GM12878 (cell line): ENCODE results near the gene PRR4. TPM values are rescaled to one million over a fixed set of nuclear protein-coding genes. Genes with fewer than 3 reads are reported as not detected.

ENCODE experiments used
- ATAC-seq: fragments of 200-7000 bp; cut with Tn5 transposase; 3 replicates; pipeline ENCODE4 v1.9.1; 2020; ENCODE audit warnings: mild to moderate bottlenecking, moderate library complexity
- BruUV-seq: library from RNA; stranded (reverse); fragments of 400-500 nt; replicated peaks from 2 replicates; lab custom pipeline; 2021; lab: Mats Ljungman, UMichigan
- CTCF ChIA-PET: fragments of 300-600 bp; sonication (Branson Sonifier 250); formaldehyde crosslinking; extraction: SDS; loops from one replicate; lab custom pipeline; 2021; ENCODE audit warnings: inconsistent platforms; lab: Yijun Ruan, JAX
- POLR2A ChIA-PET: fragments of 350-600 bp; formaldehyde crosslinking; extraction: SDS; loops from one replicate; lab custom pipeline; 2021; ENCODE audit warnings: inconsistent platforms; lab: Charles Lee
- RAD21 ChIA-PET: fragments of 300-600 bp; sonication (Branson Sonifier 250); formaldehyde crosslinking; loops from one replicate; lab custom pipeline; 2023; ENCODE audit warnings: antibody characterized with exemption; ENCODE audit not compliant: unreplicated experiment; lab: Charles Lee
- SMC1A ChIA-PET: fragments of 300-600 bp; sonication (Branson Sonifier 250); formaldehyde crosslinking; loops from one replicate; lab custom pipeline; 2023; ENCODE audit not compliant: unreplicated experiment, uncharacterized antibody; lab: Charles Lee
- DNase-seq: peaks from one replicate; pipeline ENCODE4 v3.0.0-alpha.2; 2011; ENCODE audit warnings: low read depth, low spot score
- FAIRE-seq: peaks from 3 replicates; lab custom pipeline; 2011; peaks lifted over from hg19 to GRCh38; lab: Jason Lieb, UNC
- H2AFZ ChIP-seq: 2 replicates; pipeline ENCODE4 v1.6.0; 2011; ENCODE audit warnings: low read depth, low read length, control low read depth; ENCODE audit not compliant: control insufficient read depth
- H3K27ac ChIP-seq: 2 replicates; pipeline ENCODE4 v1.5.1; 2011; ENCODE audit warnings: control low read depth; ENCODE audit not compliant: control insufficient read depth, insufficient read depth
- H3K27me3 ChIP-seq, 2 experiments: replicated peaks in 1 of 2; 2 replicates each; pipeline versions ENCODE4 v1.6.0 to v1.6.1; 2011; ENCODE audit warnings: low read length in 1 of 2; ENCODE audit not compliant: control insufficient read depth in 2 of 2, insufficient read depth in 2 of 2
- H3K36me3 ChIP-seq, 2 experiments: 2 replicates each; pipeline ENCODE4 v1.5.1; 2011; ENCODE audit warnings: low read length in 1 of 2; ENCODE audit not compliant: control insufficient read depth in 2 of 2, insufficient read depth in 2 of 2
- H3K4me1 ChIP-seq: 2 replicates; pipeline ENCODE4 v1.6.1; 2011; ENCODE audit warnings: mild to moderate bottlenecking, low read length, moderate library complexity, mixed read lengths; ENCODE audit not compliant: control insufficient read depth, insufficient read depth
- H3K4me2 ChIP-seq: 2 replicates; pipeline ENCODE4 v1.6.0; 2011; ENCODE audit warnings: control low read depth; ENCODE audit not compliant: control insufficient read depth, insufficient read depth
- H3K4me3 ChIP-seq: fragments of 200-600 bp; sonication (generic); 2 replicates; pipeline ENCODE4 v1.5.1; 2016
- H3K79me2 ChIP-seq: 2 replicates; pipeline ENCODE4 v1.6.0; 2011; ENCODE audit warnings: low read length; ENCODE audit not compliant: control insufficient read depth, insufficient read depth
- H3K9ac ChIP-seq: 2 replicates; pipeline ENCODE4 v1.8.0; 2011; ENCODE audit warnings: low read length, control low read depth, mixed read lengths; ENCODE audit not compliant: control insufficient read depth, insufficient read depth
- H3K9me3 ChIP-seq: replicated peaks from 3 replicates; pipeline ENCODE4 v1.5.1; 2011; ENCODE audit warnings: mild to moderate bottlenecking, low read length; ENCODE audit not compliant: control insufficient read depth, insufficient read depth
- H4K20me1 ChIP-seq: 2 replicates; pipeline ENCODE4 v1.6.0; 2011; ENCODE audit not compliant: control insufficient read depth, insufficient read depth
- CEBPB ChIP-seq, 2 experiments: fragments of 150-350 bp in 1 of 2; IDR thresholded peaks; 2 replicates each; pipeline ENCODE4 v1.6.1; 2012 to 2014; ENCODE audit warnings: low read depth in 2 of 2, low read length in 2 of 2, borderline replicate concordance in 1 of 2, inconsistent platforms in 1 of 2
- MTA2 ChIP-seq: fragments of 450-650 bp; IDR thresholded peaks from 2 replicates; pipeline ENCODE4 v1.6.1; 2016; ENCODE audit warnings: low read depth, mild to moderate bottlenecking, moderate library complexity
- RBBP5 ChIP-seq: fragments of 200-600 bp; sonication (generic); conservative IDR thresholded peaks from 2 replicates; pipeline ENCODE4 v1.6.1; 2016
- WGBS: methylation state at CpG from one replicate; pipeline ENCODE4 v1.1.6; 2016; ENCODE audit warnings: low lambda C conversion rate; ENCODE audit not compliant: insufficient replicate concordance, insufficient coverage; ENCODE audit errors: missing lambda C conversion rate; 5-methylcytosine and 5-hydroxymethylcytosine counted together
- in situ Hi-C: fragments of 300-500 bp; cut with MboI; formaldehyde crosslinking; loops from 9 replicates; pipeline ENCODE4 v1.14.3; 2018; ENCODE audit warnings: mixed read lengths
- intact Hi-C: fragments of 100-400 bp; cut with micrococcal nuclease; formaldehyde crosslinking; loops from one replicate; pipeline ENCODE4 v1.14.2; 2022; ENCODE audit not compliant: unreplicated experiment
- polyA plus RNA-seq, 11 experiments: library from polyadenylated mRNA; depleted of rRNA in 4 of 11; unstranded in 6 of 11; stranded (reverse) in 5 of 11; fragments of >200 nt; fragmentation: Nextera tagmentation in 4 of 11; fragmentation: Illumina TruSeq in 1 of 11; extraction: Ambion mirVana in 4 of 11; extraction: Trizol in 1 of 11; gene quantifications; 1 replicate in 1 of 11; 2 replicates in 10 of 11; pipeline versions ENCODE4 v1.2.1 to v1.2.3, GENCODE V29; 2011 to 2016; ENCODE audit warnings: inconsistent platforms in 2 of 11, missing spikeins in 2 of 11, low read depth in 1 of 11
- total RNA-seq, 4 experiments: library from RNA; depleted of rRNA in 3 of 4; stranded (reverse); fragments of >200 nt in 3 of 4; fragmentation: Illumina TruSeq in 1 of 4; extraction: Trizol in 1 of 4; gene quantifications; 2 replicates each; pipeline versions ENCODE4 v1.2.1 to v1.2.3, GENCODE V29; 2013 to 2021
- TF ChIP-seq, protein P1 (sequence below): fragments of 450-650 bp; IDR thresholded peaks from 2 replicates; pipeline ENCODE4 v1.6.1; 2016; ENCODE audit warnings: mild to moderate bottlenecking, moderate library complexity, borderline replicate concordance
- TF ChIP-seq, protein P2 (sequence below): fragments of 450-650 bp; IDR thresholded peaks from 2 replicates; pipeline ENCODE4 v1.6.1; 2016; ENCODE audit warnings: mild to moderate bottlenecking
- TF ChIP-seq, protein P3 (sequence below): fragments of 450-650 bp; IDR thresholded peaks from 2 replicates; pipeline ENCODE4 v1.6.1; 2014; ENCODE audit warnings: mild to moderate bottlenecking
- TF ChIP-seq, protein P4 (sequence below), 3 experiments: IDR thresholded peaks in 2 of 3; conservative IDR thresholded peaks in 1 of 3; 2 replicates each; pipeline ENCODE4 v1.5.1; 2011; ENCODE audit warnings: low read depth in 3 of 3, low read length in 3 of 3, mild to moderate bottlenecking in 3 of 3, control low read depth in 2 of 3, moderate library complexity in 2 of 3, inconsistent platforms in 1 of 3, mixed read lengths in 1 of 3; ENCODE audit not compliant: control insufficient read depth in 2 of 3, insufficient read depth in 1 of 3; ENCODE audit errors: extremely low read depth in 1 of 3

The PRR4 gene
- total and polyA plus RNA-seq, 10 of the 15 experiments (the other 5 are each of a cell fraction or from before 2014, with no cell fraction given) = 0.85 to 5.7 (median 1.7) TPM

DNA sequence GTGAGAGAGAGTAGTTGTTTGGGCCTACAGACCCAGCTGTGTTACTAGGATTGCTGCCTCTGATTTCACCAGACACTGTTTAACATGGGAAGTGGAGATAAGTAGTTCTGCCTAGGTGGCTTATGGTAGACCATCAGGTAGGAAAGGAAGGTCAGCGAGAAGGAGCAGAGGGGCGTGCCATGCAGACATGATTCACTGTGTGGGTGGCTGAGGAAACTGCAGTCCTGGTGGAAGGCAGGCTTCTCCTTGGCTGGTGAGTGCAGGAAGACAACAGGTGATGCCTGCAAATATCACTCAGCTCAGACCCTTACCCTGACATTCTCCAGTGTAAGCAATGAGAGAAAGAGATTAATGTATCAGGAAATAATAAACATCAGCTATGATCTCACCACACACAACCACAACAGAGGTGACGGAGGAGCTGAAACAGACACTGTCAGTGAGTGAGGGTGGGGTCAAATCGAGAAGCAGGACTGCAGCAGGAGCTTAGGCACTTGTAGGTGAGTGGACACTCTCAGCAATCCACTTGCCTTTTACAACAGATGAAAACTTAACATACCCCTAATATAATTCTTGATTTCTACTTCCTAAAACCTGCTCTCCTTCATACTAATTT, 2.1 kb upstream of the PRR4 start:
- DNase-seq (no peak), FAIRE-seq (no peak)
- CTCF ChIA-PET = no interaction called here
- Histone ChIP-seq H3K4me1 (no peaks in the 10 kb centered on the region), H2AFZ (no peak overlapping the region), H3K9me3 (peaks cover 5% of the 10 kb centered on the region), H3K79me2 (no peaks in the 10 kb centered on the region)
- intact Hi-C loops = no loop called here
- WGBS = 97% methylated on average over 4 of the region's 4 CpGs
- TF ChIP-seq MTA2 = no peak
- TF ChIP-seq, all 136 proteins: peak for 0
- Histone ChIP-seq H3K27me3 (no peaks in the 10 kb centered on the region), H3K4me2 (no peak overlapping the region), H3K36me3 (peaks cover 0 to 2% of the 10 kb centered on the region in 2 experiments; a peak in 2 of 4 replicates), H3K4me3 (no peak overlapping the region), H3K9ac (no peak overlapping the region), H4K20me1 (no peaks in the 10 kb centered on the region), H3K27ac (no peak overlapping the region)
- no peak for ATAC-seq
- POLR2A ChIA-PET = no interaction called here
- no TSS peak for BruUV-seq
- in situ Hi-C loops = no loop called here
- RAD21 ChIA-PET = no interaction called here
- SMC1A ChIA-PET = no interaction called here

DNA sequence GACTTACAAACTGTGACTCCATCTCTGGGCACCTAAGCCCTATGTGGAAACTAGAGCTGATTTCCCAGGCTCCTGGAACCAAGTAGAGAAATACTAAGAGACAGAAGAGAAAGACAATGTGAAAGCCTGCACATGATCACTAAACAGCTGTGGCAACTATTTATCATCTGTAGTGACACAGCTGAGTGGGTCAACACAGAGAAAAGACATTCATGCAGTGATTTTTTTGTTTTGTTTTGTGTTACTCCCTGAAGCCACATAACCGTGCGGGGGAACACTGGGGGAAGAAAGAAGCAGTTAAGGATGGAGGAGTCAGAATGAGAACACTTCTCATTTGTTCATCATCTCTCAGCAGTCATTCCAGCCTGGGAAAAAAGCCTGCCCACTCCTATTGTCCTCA, 1.5 kb downstream of the PRR4 start:
- Histone ChIP-seq H4K20me1 (no peaks in the 10 kb centered on the region), H3K79me2 (no peaks in the 10 kb centered on the region), H3K4me2 (no peak overlapping the region), H3K27ac (no peak overlapping the region), H2AFZ (no peak overlapping the region), H3K27me3 (no peaks in the 10 kb centered on the region), H3K9me3 (no peaks in the 10 kb centered on the region), H3K36me3 (peaks cover 0 to 2% of the 10 kb centered on the region in 2 experiments; a peak in 1 of 4 replicates), H3K9ac (no peak overlapping the region), H3K4me3 (no peak overlapping the region), H3K4me1 (no peaks in the 10 kb centered on the region)
- CTCF ChIA-PET = interaction anchor here (0.6 to 0.8 kb wide), 2 partner anchors 19 to 93 kb away, joined by 3 to 5 read pairs; no protein-coding TSS in a partner anchor
- POLR2A ChIA-PET = no interaction called here
- WGBS = 50% methylated on average over 2 of the region's 2 CpGs
- SMC1A ChIA-PET = interaction anchor here (0.6 kb wide), 1 partner anchor 680 kb away, joined by 3 read pairs; no protein-coding TSS in a partner anchor
- BruUV-seq = no TSS peak
- RAD21 ChIA-PET = no interaction called here
- in situ Hi-C loops = no loop called here
- intact Hi-C loops = no loop called here
- no peak for ATAC-seq
- FAIRE-seq = no peak
- no peak for DNase-seq
- TF ChIP-seq, protein P1, sequence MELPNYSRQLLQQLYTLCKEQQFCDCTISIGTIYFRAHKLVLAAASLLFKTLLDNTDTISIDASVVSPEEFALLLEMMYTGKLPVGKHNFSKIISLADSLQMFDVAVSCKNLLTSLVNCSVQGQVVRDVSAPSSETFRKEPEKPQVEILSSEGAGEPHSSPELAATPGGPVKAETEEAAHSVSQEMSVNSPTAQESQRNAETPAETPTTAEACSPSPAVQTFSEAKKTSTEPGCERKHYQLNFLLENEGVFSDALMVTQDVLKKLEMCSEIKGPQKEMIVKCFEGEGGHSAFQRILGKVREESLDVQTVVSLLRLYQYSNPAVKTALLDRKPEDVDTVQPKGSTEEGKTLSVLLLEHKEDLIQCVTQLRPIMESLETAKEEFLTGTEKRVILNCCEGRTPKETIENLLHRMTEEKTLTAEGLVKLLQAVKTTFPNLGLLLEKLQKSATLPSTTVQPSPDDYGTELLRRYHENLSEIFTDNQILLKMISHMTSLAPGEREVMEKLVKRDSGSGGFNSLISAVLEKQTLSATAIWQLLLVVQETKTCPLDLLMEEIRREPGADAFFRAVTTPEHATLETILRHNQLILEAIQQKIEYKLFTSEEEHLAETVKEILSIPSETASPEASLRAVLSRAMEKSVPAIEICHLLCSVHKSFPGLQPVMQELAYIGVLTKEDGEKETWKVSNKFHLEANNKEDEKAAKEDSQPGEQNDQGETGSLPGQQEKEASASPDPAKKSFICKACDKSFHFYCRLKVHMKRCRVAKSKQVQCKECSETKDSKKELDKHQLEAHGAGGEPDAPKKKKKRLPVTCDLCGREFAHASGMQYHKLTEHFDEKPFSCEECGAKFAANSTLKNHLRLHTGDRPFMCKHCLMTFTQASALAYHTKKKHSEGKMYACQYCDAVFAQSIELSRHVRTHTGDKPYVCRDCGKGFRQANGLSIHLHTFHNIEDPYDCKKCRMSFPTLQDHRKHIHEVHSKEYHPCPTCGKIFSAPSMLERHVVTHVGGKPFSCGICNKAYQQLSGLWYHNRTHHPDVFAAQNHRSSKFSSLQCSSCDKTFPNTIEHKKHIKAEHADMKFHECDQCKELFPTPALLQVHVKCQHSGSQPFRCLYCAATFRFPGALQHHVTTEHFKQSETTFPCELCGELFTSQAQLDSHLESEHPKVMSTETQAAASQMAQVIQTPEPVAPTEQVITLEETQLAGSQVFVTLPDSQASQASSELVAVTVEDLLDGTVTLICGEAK = no peak
- TF ChIP-seq, protein P2, sequence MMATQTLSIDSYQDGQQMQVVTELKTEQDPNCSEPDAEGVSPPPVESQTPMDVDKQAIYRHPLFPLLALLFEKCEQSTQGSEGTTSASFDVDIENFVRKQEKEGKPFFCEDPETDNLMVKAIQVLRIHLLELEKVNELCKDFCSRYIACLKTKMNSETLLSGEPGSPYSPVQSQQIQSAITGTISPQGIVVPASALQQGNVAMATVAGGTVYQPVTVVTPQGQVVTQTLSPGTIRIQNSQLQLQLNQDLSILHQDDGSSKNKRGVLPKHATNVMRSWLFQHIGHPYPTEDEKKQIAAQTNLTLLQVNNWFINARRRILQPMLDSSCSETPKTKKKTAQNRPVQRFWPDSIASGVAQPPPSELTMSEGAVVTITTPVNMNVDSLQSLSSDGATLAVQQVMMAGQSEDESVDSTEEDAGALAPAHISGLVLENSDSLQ = no peak
- TF ChIP-seq RBBP5 (no peak), CEBPB (IDR thresholded peaks at IDR 0.05; ENCODE audit: borderline replicate concordance in 1 of 2, low read depth in 2 of 2, low read length in 2 of 2) (no peak)
- TF ChIP-seq, protein P3, sequence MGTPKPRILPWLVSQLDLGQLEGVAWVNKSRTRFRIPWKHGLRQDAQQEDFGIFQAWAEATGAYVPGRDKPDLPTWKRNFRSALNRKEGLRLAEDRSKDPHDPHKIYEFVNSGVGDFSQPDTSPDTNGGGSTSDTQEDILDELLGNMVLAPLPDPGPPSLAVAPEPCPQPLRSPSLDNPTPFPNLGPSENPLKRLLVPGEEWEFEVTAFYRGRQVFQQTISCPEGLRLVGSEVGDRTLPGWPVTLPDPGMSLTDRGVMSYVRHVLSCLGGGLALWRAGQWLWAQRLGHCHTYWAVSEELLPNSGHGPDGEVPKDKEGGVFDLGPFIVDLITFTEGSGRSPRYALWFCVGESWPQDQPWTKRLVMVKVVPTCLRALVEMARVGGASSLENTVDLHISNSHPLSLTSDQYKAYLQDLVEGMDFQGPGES = no peak
- TF ChIP-seq, protein P4, sequence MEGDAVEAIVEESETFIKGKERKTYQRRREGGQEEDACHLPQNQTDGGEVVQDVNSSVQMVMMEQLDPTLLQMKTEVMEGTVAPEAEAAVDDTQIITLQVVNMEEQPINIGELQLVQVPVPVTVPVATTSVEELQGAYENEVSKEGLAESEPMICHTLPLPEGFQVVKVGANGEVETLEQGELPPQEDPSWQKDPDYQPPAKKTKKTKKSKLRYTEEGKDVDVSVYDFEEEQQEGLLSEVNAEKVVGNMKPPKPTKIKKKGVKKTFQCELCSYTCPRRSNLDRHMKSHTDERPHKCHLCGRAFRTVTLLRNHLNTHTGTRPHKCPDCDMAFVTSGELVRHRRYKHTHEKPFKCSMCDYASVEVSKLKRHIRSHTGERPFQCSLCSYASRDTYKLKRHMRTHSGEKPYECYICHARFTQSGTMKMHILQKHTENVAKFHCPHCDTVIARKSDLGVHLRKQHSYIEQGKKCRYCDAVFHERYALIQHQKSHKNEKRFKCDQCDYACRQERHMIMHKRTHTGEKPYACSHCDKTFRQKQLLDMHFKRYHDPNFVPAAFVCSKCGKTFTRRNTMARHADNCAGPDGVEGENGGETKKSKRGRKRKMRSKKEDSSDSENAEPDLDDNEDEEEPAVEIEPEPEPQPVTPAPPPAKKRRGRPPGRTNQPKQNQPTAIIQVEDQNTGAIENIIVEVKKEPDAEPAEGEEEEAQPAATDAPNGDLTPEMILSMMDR (IDR thresholded peaks at IDR 0.05 in 2 of 3, conservative IDR thresholded peaks at IDR 0.05 in 1 of 3; ENCODE audit: control insufficient read depth in 2 of 3, extremely low read depth in 1 of 3, insufficient read depth in 1 of 3, low read depth in 3 of 3, low read length in 3 of 3) = no peak
